ENCODE data around the gene ITGAL. TPM values are rescaled to one million over a fixed set of nuclear protein-coding genes. Genes with fewer than 3 reads are reported as not detected.

ITGAL gene
- total RNA-seq, 1 experiment from 2014 or later, result not detected

DNA sequence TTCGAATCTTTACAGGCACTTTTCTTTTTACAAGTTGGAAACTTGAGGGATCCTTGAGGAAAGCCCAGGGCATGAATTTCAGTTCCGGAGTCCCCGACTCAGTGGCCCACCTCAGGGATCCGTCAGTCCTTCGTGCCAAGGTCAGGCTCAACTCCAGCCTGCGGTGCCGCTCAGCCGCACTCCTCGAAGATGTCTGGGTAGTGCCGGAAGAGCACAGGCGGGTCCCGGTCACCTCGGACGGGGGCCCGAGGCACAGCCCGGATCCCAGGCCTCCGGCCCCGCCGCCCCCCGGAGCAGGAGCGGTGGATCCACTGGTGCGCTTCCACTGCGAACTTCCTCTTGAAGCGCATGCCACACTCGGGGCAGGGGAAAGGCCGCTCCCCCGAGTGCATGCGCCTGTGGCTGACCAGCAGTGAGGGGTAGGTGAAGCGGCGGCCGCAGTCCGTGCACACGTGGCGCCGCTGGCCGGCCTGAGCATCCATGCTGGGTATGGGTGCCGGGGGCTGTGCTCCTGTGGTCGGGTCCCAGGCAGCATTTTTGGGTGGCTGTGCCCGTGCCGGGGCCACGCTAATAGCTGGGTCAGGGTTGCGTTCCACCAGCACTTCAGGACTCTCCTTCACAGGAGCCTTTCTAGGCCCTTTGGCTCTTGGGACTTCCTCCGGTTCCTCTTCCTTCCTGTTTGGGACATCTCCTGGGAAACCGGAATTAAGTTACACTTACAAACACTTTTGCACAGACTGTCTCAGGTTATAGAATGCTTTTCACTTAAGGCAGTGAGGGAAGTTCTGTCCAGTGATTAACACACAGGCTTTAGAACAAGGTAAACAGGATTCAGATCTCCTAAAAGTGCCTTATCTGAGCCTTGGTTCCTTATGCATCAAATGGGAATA is 97.4 kb downstream of the ITGAL start:
- in situ Hi-C loops (cut with HindIII; ENCODE audit: low pct_unique_long_range_greater_than_20kb, low sequenced_read_pairs), result no loop called here
- DNase-seq (ENCODE audit: low read depth), result no peak

DNA sequence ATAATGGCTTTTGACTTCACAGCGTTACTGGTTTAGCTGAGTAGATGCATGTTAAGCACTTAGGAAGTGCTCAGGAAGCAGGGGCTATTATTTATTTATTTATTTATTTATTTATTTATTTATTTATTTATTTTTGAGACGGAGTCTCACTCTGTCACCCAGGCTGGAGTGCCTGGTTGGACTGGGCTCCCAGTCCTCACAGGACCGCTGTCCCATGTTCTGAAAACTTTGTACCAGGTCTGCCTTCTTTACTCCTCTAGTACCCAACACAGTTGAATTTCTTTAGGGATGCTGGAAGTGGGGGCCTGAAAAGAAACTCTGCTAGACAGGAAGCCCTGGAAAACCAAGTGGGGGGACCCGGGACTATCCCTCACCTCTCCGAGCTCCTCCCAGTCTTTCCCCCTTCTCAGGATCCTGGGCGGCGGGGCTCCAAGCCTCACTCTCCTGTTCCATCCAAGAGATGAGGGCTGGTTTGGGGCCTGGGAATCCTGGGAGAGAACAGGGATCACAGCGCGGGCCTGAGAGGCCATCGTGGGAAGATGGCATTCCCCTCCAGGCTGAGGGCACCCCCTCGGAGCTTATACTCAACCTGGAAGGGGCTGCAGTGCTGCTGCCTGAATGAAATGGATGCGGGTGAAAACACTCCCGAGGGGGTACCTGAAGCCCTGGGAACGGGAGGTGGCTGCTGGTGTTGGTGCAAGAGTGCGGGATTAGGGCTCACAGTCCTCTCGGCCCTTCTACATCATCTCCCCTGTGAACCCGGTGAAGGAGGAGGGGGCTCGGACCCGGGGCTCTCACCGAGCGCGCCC is 98.3 kb downstream of the ITGAL start:
- DNase-seq (ENCODE audit: low read depth), result no peak
- in situ Hi-C loops (cut with HindIII; ENCODE audit: low pct_unique_long_range_greater_than_20kb, low sequenced_read_pairs), result no loop called here

DNA sequence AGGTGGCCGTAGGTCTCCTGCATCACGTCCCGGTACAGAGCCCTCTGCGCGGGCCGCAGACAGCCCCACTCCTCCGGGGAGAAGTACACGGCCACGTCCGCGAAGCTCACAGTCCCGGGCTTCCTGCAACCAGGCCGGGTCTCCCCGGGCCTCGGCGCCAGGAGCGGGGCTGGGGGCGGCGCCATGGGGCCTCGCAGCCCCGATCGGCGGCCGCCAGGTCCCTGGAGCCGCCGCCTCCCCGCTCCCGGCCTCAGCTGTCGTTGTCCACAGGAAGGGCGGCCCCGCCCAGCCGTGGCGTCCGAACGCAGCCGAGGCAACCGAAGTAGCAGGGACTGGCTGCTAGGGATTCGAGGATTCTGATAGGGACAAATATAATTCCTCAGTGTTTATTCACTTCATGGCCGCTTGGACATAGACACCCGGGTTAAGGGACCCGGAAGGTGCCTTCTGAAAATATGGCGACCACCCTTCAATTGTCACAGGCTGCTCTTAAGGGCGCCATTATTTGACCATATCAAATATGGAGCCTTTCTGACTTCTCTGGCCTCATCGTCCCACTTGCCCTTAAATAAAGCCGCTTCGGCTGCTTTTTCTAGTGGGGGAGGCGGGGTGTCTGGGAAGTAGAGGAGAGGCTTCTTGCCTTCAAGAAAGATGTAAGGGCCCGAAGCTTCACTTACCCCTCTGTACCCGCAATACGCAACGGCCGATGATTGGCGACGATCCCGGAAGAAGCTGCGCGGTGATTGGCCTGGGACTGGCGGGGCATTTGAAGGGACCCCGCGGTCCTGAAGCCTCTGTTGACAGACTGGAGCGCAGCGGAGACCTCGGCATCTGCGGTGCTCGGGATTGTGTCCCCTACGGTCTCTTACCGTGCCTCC is 99.1 kb downstream of the ITGAL start, which contains the start of gene ZNF688:
TSS of gene ZNF688 (minus strand) at position 270 of the 878 bp plus-strand sequence. CDS start at position 185, 85 bp downstream.
- peak; percentile 99 for DNase-seq (ENCODE audit: low read depth)
- in situ Hi-C loops (cut with HindIII; ENCODE audit: low pct_unique_long_range_greater_than_20kb, low sequenced_read_pairs), result no loop called here

Other genes starting within 250 kb of the ITGAL start
- 0.43 and 0.78 TPM in 2 replicates for gene NPIPB13, start 224.3 kb upstream of the ITGAL start, total RNA-seq (2014; rRNA removed; shearing (Covaris generic); ENCODE audit: low replicate concordance)
- gene CD2BP2, start 117.4 kb upstream of the ITGAL start, total RNA-seq (2014; rRNA removed; shearing (Covaris generic); ENCODE audit: low replicate concordance), result 123 and 162 TPM in 2 replicates
- gene TBC1D10B, start 102.2 kb upstream of the ITGAL start, total RNA-seq (2014; rRNA removed; shearing (Covaris generic); ENCODE audit: low replicate concordance), result 39.6 and 56.6 TPM in 2 replicates
- not detected in 2 replicates for gene MYL11, start 97.9 kb upstream of the ITGAL start, total RNA-seq (2014; rRNA removed; shearing (Covaris generic); ENCODE audit: low replicate concordance)
- not detected in 2 replicates for gene SEPTIN1, start 90.2 kb upstream of the ITGAL start, total RNA-seq (2014; rRNA removed; shearing (Covaris generic); ENCODE audit: low replicate concordance)
- gene ZNF48, start 77.3 kb upstream of the ITGAL start, total RNA-seq (2014; rRNA removed; shearing (Covaris generic); ENCODE audit: low replicate concordance), result 34.6 and 35.6 TPM in 2 replicates
- gene ZNF771, start 65.1 kb upstream of the ITGAL start, total RNA-seq (2014; rRNA removed; shearing (Covaris generic); ENCODE audit: low replicate concordance), result 13.2 and 35.7 TPM in 2 replicates
- gene DCTPP1, start 42.7 kb upstream of the ITGAL start, total RNA-seq (2014; rRNA removed; shearing (Covaris generic); ENCODE audit: low replicate concordance), result 161 and 164 TPM in 2 replicates
- 116 and 127 TPM in 2 replicates for gene SEPHS2, start 26.9 kb upstream of the ITGAL start, total RNA-seq (2014; rRNA removed; shearing (Covaris generic); ENCODE audit: low replicate concordance)
- gene ZNF768, start 53.8 kb downstream of the ITGAL start, total RNA-seq (2014; rRNA removed; shearing (Covaris generic); ENCODE audit: low replicate concordance), result 97.6 and 99.4 TPM in 2 replicates
- gene ZNF747, start 62.1 kb downstream of the ITGAL start, total RNA-seq (2014; rRNA removed; shearing (Covaris generic); ENCODE audit: low replicate concordance), result 29.1 and 46.8 TPM in 2 replicates
- gene ZNF764, start 85.6 kb downstream of the ITGAL start, total RNA-seq (2014; rRNA removed; shearing (Covaris generic); ENCODE audit: low replicate concordance), result 9.0 and 9.1 TPM in 2 replicates
- 30.5 and 31.2 TPM in 2 replicates for gene ZNF688, start 99.0 kb downstream of the ITGAL start, total RNA-seq (2014; rRNA removed; shearing (Covaris generic); ENCODE audit: low replicate concordance)
- gene ZNF785, start 113.0 kb downstream of the ITGAL start, total RNA-seq (2014; rRNA removed; shearing (Covaris generic); ENCODE audit: low replicate concordance), result 2.8 and 7.6 TPM in 2 replicates
- gene ZNF689, start 137.6 kb downstream of the ITGAL start, total RNA-seq (2014; rRNA removed; shearing (Covaris generic); ENCODE audit: low replicate concordance), result 7.0 and 12.0 TPM in 2 replicates
- 7.0 and 8.8 TPM in 2 replicates for gene PRR14, start 178.2 kb downstream of the ITGAL start, total RNA-seq (2014; rRNA removed; shearing (Covaris generic); ENCODE audit: low replicate concordance)
- gene FBRS, start 185.7 kb downstream of the ITGAL start, total RNA-seq (2014; rRNA removed; shearing (Covaris generic); ENCODE audit: low replicate concordance), result 18.2 and 19.7 TPM in 2 replicates
- 9.4 and 19.0 TPM in 2 replicates for gene SRCAP, start 226.4 kb downstream of the ITGAL start, total RNA-seq (2014; rRNA removed; shearing (Covaris generic); ENCODE audit: low replicate concordance)